Suprapubic skin (tissue), 3 donors: ENCODE measurements around the gene ZNF638.

Experiments used
- POLR2A ChIP-seq, 2 donors: fragments of 450-650 bp; IDR thresholded peaks; one replicate each; pipeline ENCODE4 v1.6.1; 2017; ENCODE audit warnings: antibody characterized with exemption in 2 of 2, mild to moderate bottlenecking in 2 of 2, moderate library complexity in 2 of 2
- TF ChIP-seq, protein P1 (sequence below), 2 donors: fragments of 200-600 bp in 1 of 2; fragments of 450-650 bp in 1 of 2; sonication (generic) in 1 of 2; IDR thresholded peaks; one replicate each; pipeline ENCODE4 v1.5.1; 2016 to 2019; ENCODE audit warnings: antibody characterized with exemption in 2 of 2, mild to moderate bottlenecking in 1 of 2, moderate library complexity in 1 of 2

- no peak for TF ChIP-seq POLR2A (IDR thresholded peaks at IDR 0.05)
- TF ChIP-seq, protein P1, sequence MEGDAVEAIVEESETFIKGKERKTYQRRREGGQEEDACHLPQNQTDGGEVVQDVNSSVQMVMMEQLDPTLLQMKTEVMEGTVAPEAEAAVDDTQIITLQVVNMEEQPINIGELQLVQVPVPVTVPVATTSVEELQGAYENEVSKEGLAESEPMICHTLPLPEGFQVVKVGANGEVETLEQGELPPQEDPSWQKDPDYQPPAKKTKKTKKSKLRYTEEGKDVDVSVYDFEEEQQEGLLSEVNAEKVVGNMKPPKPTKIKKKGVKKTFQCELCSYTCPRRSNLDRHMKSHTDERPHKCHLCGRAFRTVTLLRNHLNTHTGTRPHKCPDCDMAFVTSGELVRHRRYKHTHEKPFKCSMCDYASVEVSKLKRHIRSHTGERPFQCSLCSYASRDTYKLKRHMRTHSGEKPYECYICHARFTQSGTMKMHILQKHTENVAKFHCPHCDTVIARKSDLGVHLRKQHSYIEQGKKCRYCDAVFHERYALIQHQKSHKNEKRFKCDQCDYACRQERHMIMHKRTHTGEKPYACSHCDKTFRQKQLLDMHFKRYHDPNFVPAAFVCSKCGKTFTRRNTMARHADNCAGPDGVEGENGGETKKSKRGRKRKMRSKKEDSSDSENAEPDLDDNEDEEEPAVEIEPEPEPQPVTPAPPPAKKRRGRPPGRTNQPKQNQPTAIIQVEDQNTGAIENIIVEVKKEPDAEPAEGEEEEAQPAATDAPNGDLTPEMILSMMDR (IDR thresholded peaks at IDR 0.05), result no peak
Observed at GRCh38 chr2:71423817-71424420, 92.3 kb downstream of the ZNF638 start.
